Adrenal gland (tissue), 5 donors: ENCODE results near the gene KLHDC10.

ENCODE experiments used
- POLR2A ChIP-seq, 2 donors: fragments of 450-650 bp; IDR thresholded peaks; one replicate each; pipeline ENCODE4 v1.6.1; 2017; ENCODE audit warnings: antibody characterized with exemption in 2 of 2, mild to moderate bottlenecking in 2 of 2, moderate library complexity in 1 of 2
- TF ChIP-seq, protein P1 (sequence below), 6 experiments: fragments of 450-650 bp in 4 of 6; fragments of 200-600 bp in 2 of 6; sonication (generic) in 1 of 6; IDR thresholded peaks; 1 replicate in 5 of 6; 2 replicates in 1 of 6; pipeline versions ENCODE4 v1.5.1 to v1.8.0; 2016 to 2021; ENCODE audit warnings: antibody characterized with exemption in 6 of 6, mild to moderate bottlenecking in 2 of 6, moderate library complexity in 1 of 6
- donor health status: DM: no; HTN: no; CAD: no.

DNA sequence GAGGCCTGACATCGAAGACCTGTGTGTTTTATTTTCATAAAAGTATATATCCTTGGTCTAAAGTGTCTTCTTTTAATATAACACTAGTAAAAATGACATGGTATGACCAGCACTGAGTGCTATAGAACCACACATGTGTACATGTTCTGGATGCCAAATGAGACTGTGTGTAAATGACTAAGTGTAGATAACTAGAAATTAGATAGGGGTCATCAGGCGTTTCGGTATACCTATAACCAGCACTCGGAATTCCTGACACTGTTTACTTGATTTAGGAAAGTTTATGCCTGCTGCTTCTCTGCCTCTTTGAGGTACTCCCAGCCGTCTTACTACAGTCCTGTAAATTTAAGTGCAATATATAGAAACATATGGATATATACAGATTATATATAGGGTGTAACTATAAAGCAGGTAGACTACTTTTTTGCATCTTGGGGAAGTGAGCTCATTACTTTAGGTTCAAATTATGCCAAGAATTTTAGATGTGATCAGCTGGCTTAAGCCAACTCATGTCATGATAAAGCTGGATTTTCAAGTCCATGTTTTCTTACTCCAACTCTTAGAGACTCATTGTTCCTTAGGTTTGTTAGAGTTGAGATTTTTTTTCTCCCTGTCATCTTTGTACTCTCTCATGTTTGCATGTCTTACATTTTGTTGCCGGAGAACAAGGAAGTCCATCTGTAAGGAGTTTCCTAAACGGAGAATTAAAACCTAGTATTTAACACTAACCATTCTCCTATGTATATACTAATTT, 62.9 kb downstream of the KLHDC10 start:
- TF ChIP-seq, protein P1, sequence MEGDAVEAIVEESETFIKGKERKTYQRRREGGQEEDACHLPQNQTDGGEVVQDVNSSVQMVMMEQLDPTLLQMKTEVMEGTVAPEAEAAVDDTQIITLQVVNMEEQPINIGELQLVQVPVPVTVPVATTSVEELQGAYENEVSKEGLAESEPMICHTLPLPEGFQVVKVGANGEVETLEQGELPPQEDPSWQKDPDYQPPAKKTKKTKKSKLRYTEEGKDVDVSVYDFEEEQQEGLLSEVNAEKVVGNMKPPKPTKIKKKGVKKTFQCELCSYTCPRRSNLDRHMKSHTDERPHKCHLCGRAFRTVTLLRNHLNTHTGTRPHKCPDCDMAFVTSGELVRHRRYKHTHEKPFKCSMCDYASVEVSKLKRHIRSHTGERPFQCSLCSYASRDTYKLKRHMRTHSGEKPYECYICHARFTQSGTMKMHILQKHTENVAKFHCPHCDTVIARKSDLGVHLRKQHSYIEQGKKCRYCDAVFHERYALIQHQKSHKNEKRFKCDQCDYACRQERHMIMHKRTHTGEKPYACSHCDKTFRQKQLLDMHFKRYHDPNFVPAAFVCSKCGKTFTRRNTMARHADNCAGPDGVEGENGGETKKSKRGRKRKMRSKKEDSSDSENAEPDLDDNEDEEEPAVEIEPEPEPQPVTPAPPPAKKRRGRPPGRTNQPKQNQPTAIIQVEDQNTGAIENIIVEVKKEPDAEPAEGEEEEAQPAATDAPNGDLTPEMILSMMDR (IDR thresholded peaks at IDR 0.05): no peak
- TF ChIP-seq POLR2A (IDR thresholded peaks at IDR 0.05): no peak
